ENCODE data around the gene SGPL1. TPM values are rescaled to one million over a fixed set of nuclear protein-coding genes. Genes with fewer than 3 reads are reported as not detected.

Gene SGPL1
- total and polyA plus RNA-seq, 10 of the 15 experiments (the other 5 are each of a cell fraction or from before 2014, with no cell fraction given) = 4.9 to 20.7 (median 10.6) TPM

DNA sequence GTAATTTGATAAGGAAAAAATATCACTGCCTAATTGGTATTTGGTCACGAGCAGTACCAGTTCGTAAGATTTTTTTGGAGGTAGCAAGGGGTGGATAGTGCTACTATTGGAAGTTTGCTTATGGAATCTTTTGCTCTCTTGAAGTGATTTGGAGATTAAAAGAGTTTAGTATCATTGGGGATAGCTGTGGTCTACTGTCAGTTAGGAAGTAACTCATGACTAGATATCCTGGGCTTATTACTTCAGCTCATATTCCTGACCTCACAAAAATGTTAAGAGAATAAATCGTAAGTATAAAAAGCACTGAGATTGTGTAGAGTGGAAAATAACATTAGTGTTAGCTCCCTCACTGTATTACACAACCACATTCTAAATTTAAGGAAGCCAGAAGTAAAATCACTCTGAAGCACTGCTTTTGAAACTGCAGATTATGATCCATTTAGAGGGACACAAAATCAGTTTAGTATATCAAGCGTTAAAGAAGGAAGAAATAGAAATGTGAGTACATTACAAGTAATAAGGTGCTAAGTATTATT, 22.6 kb downstream of the SGPL1 start (continued):
- TF ChIP-seq ZNF622 (IDR thresholded peaks at IDR 0.05) = no peak

DNA sequence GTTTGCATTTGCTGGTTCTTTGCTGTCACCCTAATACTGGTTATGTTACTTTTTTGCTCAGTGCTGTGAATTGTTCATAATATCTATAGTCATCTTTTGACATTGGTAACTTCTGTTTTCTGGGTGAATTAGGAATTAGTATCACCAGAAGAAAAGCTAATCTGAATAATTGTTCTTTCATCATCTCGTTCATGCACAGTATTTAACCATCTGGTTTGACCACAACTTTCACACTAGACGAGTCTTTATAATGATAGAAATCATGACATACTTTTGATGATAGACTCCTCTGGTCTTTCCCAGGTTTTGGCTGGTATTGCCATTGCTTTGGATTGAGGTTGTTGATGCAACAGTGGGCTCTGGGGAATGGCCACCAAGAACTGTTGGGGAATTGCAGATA, 25.1 kb downstream of the SGPL1 start:
- no peaks in the 10 kb centered on the region for H3K27me3 ChIP-seq (replicated peaks in 1 of 2; ENCODE audit: control insufficient read depth in 2 of 2, insufficient read depth in 2 of 2, low read length in 1 of 2)
- no peak overlapping the region for H3K4me2 ChIP-seq (ENCODE audit: control insufficient read depth, insufficient read depth)
- ChIA-PET SMC1A (ENCODE audit: uncharacterized antibody, unreplicated experiment) (no interaction called here), POLR2A (no interaction called here), CTCF (no interaction called here), RAD21 (ENCODE audit: unreplicated experiment) (no interaction called here)
- ATAC-seq (no peak), FAIRE-seq (no peak), DNase-seq (ENCODE audit: low read depth, low spot score) (no peak)
- no peak overlapping the region for H2AFZ ChIP-seq (ENCODE audit: control insufficient read depth, low read depth, low read length)
- no peak overlapping the region for H3K9ac ChIP-seq (ENCODE audit: control insufficient read depth, insufficient read depth, low read length)
- no peak overlapping the region for H3K27ac ChIP-seq (ENCODE audit: control insufficient read depth, insufficient read depth)
- H3K36me3 ChIP-seq (ENCODE audit: control insufficient read depth in 2 of 2, insufficient read depth in 2 of 2, low read length in 1 of 2) = no peaks in the 10 kb centered on the region
- no peak overlapping the region for H3K4me3 ChIP-seq
- BruUV-seq (replicated peaks) = no TSS peak
- peaks cover 3% of the 10 kb centered on the region; the same call in 1 of the 3 replicates for H3K9me3 ChIP-seq (replicated peaks; ENCODE audit: control insufficient read depth, insufficient read depth, low read length)
- TF ChIP-seq FOXK2 (IDR thresholded peaks at IDR 0.05) (no peak), SMC3 (IDR thresholded peaks at IDR 0.05; ENCODE audit: borderline replicate concordance, low read length) (no peak), IKZF2 (IDR thresholded peaks at IDR 0.05) (no peak), CHD2 (IDR thresholded peaks at IDR 0.05; ENCODE audit: borderline replicate concordance, low read depth, low read length) (no peak)
- intact Hi-C loops (cut with micrococcal nuclease; ENCODE audit: unreplicated experiment) (no loop called here), in situ Hi-C loops (cut with MboI) (no loop called here)
- no peaks in the 10 kb centered on the region for H4K20me1 ChIP-seq (ENCODE audit: control insufficient read depth, insufficient read depth)
- 68% methylated on average over 2 of the region's 2 CpGs for WGBS (ENCODE audit: insufficient coverage, insufficient replicate concordance, low lambda C conversion rate, missing lambda C conversion rate)
- H3K4me1 ChIP-seq (ENCODE audit: control insufficient read depth, insufficient read depth, low read length) = no peaks in the 10 kb centered on the region
- no peaks in the 10 kb centered on the region for H3K79me2 ChIP-seq (ENCODE audit: control insufficient read depth, insufficient read depth, low read length)

DNA sequence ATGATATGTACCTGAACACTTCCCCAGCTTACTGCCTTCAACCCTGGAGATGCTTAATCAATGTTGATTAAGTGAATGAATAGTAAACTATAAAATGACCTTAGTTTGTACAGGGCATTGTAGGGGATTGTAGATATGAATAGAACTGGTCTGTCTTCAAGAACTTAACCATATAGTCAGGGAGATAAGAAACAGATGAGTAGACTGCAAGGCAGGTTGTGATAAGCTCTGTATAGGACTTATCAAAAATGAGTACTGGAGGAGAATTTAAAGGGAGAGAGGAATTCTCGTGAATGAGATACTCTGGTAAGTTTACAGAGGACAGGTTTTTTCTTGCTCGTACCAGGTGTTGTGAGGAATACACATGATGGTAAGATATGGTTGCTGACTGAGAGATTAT, 27.6 kb downstream of the SGPL1 start:
- no peaks in the 10 kb centered on the region for H3K9me3 ChIP-seq (replicated peaks; ENCODE audit: control insufficient read depth, insufficient read depth, low read length)
- no peaks in the 10 kb centered on the region for H3K27me3 ChIP-seq (replicated peaks in 1 of 2; ENCODE audit: control insufficient read depth in 2 of 2, insufficient read depth in 2 of 2, low read length in 1 of 2)
- no peak for ATAC-seq
- H3K9ac ChIP-seq (ENCODE audit: control insufficient read depth, insufficient read depth, low read length) = no peak overlapping the region
- H2AFZ ChIP-seq (ENCODE audit: control insufficient read depth, low read depth, low read length) = no peak overlapping the region
- CTCF ChIA-PET = no interaction called here
- intact Hi-C loops (cut with micrococcal nuclease; ENCODE audit: unreplicated experiment) = no loop called here
- no peak for DNase-seq (ENCODE audit: low read depth, low spot score)
- no peak overlapping the region for H3K27ac ChIP-seq (ENCODE audit: control insufficient read depth, insufficient read depth)
- H3K79me2 ChIP-seq (ENCODE audit: control insufficient read depth, insufficient read depth, low read length) = no peaks in the 10 kb centered on the region
- H3K36me3 ChIP-seq (ENCODE audit: control insufficient read depth in 2 of 2, insufficient read depth in 2 of 2, low read length in 1 of 2) = no peaks in the 10 kb centered on the region
- no TSS peak for BruUV-seq (replicated peaks)
- SMC1A ChIA-PET (ENCODE audit: uncharacterized antibody, unreplicated experiment) = interaction anchor here (1.1 kb wide), 1 partner anchor 13 kb away, joined by 7 read pairs; no protein-coding TSS in a partner anchor
- RAD21 ChIA-PET (ENCODE audit: unreplicated experiment) = no interaction called here
- 92% methylated on average over 2 of the region's 2 CpGs for WGBS (ENCODE audit: insufficient coverage, insufficient replicate concordance, low lambda C conversion rate, missing lambda C conversion rate)
- FAIRE-seq = no peak
- H3K4me1 ChIP-seq (ENCODE audit: control insufficient read depth, insufficient read depth, low read length) = no peaks in the 10 kb centered on the region
- no peaks in the 10 kb centered on the region for H4K20me1 ChIP-seq (ENCODE audit: control insufficient read depth, insufficient read depth)
- POLR2A ChIA-PET = interaction anchor here (0.6 kb wide), 1 partner anchor 8 kb away, joined by 5 read pairs; no protein-coding TSS in a partner anchor
- in situ Hi-C loops (cut with MboI) = no loop called here
- H3K4me3 ChIP-seq = no peak overlapping the region
- H3K4me2 ChIP-seq (ENCODE audit: control insufficient read depth, insufficient read depth) = no peak overlapping the region
- TF ChIP-seq ETV6 (conservative IDR thresholded peaks at IDR 0.05 in 1 of 2, IDR thresholded peaks at IDR 0.05 in 1 of 2; ENCODE audit: borderline replicate concordance in 1 of 2, low read depth in 1 of 2) = no peak
- TF ChIP-seq ZNF274 (IDR thresholded peaks at IDR 0.05; ENCODE audit: insufficient read depth, insufficient read length) = no peak
- no peak for TF ChIP-seq WRNIP1 (IDR thresholded peaks at IDR 0.05; ENCODE audit: borderline replicate concordance, low read depth, low read length)
- TF ChIP-seq, protein P1, sequence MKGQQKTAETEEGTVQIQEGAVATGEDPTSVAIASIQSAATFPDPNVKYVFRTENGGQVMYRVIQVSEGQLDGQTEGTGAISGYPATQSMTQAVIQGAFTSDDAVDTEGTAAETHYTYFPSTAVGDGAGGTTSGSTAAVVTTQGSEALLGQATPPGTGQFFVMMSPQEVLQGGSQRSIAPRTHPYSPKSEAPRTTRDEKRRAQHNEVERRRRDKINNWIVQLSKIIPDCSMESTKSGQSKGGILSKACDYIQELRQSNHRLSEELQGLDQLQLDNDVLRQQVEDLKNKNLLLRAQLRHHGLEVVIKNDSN (IDR thresholded peaks at IDR 0.05; ENCODE audit: borderline replicate concordance, extremely low read length, insufficient read depth, low read depth, low read length) = no peak
- TF ChIP-seq, protein P2, sequence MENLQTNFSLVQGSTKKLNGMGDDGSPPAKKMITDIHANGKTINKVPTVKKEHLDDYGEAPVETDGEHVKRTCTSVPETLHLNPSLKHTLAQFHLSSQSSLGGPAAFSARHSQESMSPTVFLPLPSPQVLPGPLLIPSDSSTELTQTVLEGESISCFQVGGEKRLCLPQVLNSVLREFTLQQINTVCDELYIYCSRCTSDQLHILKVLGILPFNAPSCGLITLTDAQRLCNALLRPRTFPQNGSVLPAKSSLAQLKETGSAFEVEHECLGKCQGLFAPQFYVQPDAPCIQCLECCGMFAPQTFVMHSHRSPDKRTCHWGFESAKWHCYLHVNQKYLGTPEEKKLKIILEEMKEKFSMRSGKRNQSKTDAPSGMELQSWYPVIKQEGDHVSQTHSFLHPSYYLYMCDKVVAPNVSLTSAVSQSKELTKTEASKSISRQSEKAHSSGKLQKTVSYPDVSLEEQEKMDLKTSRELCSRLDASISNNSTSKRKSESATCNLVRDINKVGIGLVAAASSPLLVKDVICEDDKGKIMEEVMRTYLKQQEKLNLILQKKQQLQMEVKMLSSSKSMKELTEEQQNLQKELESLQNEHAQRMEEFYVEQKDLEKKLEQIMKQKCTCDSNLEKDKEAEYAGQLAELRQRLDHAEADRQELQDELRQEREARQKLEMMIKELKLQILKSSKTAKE (IDR thresholded peaks at IDR 0.05; ENCODE audit: low read depth, poor library complexity, severe bottlenecking) = no peak
- TF ChIP-seq, protein P3, sequence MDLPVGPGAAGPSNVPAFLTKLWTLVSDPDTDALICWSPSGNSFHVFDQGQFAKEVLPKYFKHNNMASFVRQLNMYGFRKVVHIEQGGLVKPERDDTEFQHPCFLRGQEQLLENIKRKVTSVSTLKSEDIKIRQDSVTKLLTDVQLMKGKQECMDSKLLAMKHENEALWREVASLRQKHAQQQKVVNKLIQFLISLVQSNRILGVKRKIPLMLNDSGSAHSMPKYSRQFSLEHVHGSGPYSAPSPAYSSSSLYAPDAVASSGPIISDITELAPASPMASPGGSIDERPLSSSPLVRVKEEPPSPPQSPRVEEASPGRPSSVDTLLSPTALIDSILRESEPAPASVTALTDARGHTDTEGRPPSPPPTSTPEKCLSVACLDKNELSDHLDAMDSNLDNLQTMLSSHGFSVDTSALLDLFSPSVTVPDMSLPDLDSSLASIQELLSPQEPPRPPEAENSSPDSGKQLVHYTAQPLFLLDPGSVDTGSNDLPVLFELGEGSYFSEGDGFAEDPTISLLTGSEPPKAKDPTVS (IDR thresholded peaks at IDR 0.05; ENCODE audit: low read depth, low read length) = no peak

Measured in GM12878 (cell line).